Heart right ventricle (tissue), 16 donors: ENCODE data around the gene ABTB1. TPM values are rescaled to one million over a fixed set of nuclear protein-coding genes. Genes with fewer than 3 reads are reported as not detected.
"Not testable (repeated sequence)": the region's sequence is repeated elsewhere in the genome, so short reads cannot be mapped to it uniquely, and the experiment has no call there.

Experiments used
- ATAC-seq, 8 donors: fragments of 200-7000 bp; cut with Tn5 transposase; one replicate each; pipeline ENCODE4 v1.9.1; 2020; ENCODE audit warnings: mild to moderate bottlenecking in 8 of 8, moderate library complexity in 8 of 8, moderate number of reproducible peaks in 1 of 8
- DNase-seq, 2 donors: peaks; one replicate each; pipeline ENCODE4 v3.0.0-alpha.2; 2020
- H3K27ac ChIP-seq, 10 donors: fragments of 200-600 bp; sonication (generic) in 2 of 10; one replicate each; pipeline versions ENCODE4 v1.5.0 to v1.8.0; 2020 to 2022; ENCODE audit warnings: mild to moderate bottlenecking in 3 of 10
- H3K27me3 ChIP-seq, 7 donors: fragments of 200-600 bp; one replicate each; pipeline ENCODE4 v1.8.0; 2021 to 2022; ENCODE audit warnings: mild to moderate bottlenecking in 2 of 7
- H3K36me3 ChIP-seq, 9 donors: fragments of 200-600 bp; sonication (generic) in 1 of 9; one replicate each; pipeline versions ENCODE4 v1.5.0 to v1.8.0; 2020 to 2022; ENCODE audit warnings: mild to moderate bottlenecking in 2 of 9
- H3K4me1 ChIP-seq, 9 donors: fragments of 200-600 bp; sonication (generic) in 1 of 9; one replicate each; pipeline versions ENCODE4 v1.5.0 to v1.8.0; 2020 to 2022; ENCODE audit warnings: mild to moderate bottlenecking in 4 of 9
- H3K4me3 ChIP-seq, 10 donors: fragments of 200-600 bp; sonication (generic) in 2 of 10; one replicate each; pipeline versions ENCODE4 v1.5.0 to v1.8.0; 2020 to 2022; ENCODE audit warnings: mild to moderate bottlenecking in 7 of 10, moderate library complexity in 2 of 10
- H3K9me3 ChIP-seq, 11 donors: fragments of 200-600 bp in 10 of 11; sonication (generic) in 2 of 11; one replicate each; pipeline versions ENCODE4 v1.5.0 to v1.8.0; 2013 to 2022; ENCODE audit warnings: mild to moderate bottlenecking in 2 of 11, control low read depth in 1 of 11, moderate library complexity in 1 of 11
- CTCF ChIP-seq, 9 donors: fragments of 200-600 bp; sonication (generic) in 2 of 9; IDR thresholded peaks; one replicate each; pipeline versions ENCODE4 v1.5.0 to v1.8.0; 2021 to 2022; ENCODE audit warnings: antibody characterized with exemption in 9 of 9, mild to moderate bottlenecking in 5 of 9, moderate library complexity in 1 of 9
- WGBS, 2 donors: extraction: QIAGEN DNeasy Blood & Tissue Kit; methylation state at CpG; one replicate each; pipeline ENCODE4 v1.1.7; 2013; ENCODE audit warnings: inconsistent platforms in 1 of 2; 5-methylcytosine and 5-hydroxymethylcytosine counted together
- intact Hi-C, 10 donors: fragments of 100-400 bp; cut with DNase I; formaldehyde crosslinking; loops; one replicate each; pipeline versions ENCODE4 v1.11.1 to v1.14.2; 2022
- polyA plus RNA-seq, 2 donors: library from polyadenylated mRNA; stranded (reverse); fragments of 200-250 nt; gene quantifications; one replicate each; pipeline ENCODE4 v1.2.3, GENCODE V29; 2013
- total RNA-seq, 10 donors: library from RNA; stranded (reverse); fragmentation: NEBNext Ultra II Directional in 3 of 10; extraction: Animal tissue kit (Norgen Biotek cat#: 25700) in 3 of 10; gene quantifications; one replicate each; pipeline versions ENCODE4 v1.2.1 to v1.2.4, GENCODE V29; 2021 to 2023
- donor health status: Arrhythmogenic right ventricular cardiomyopathy.
- donor health status: ischemic (EF 13 %, LVEDD 7.1; RV severe dilation, severe dysfunction).
- donor health status: healthy with polysubstance abuse.
- donor health status: DM: no; HTN: yes; CAD: no.
- donor health status: DM: no; HTN: no; CAD: no.
- donor health status: ischemic (EF 25% LVEDD 6.9; RV normal size, moderate dysfunction).
- donor health status: ischemic (EF 25% LVEDD 5.7; RV mildly dilated, moderate dysfunction).
- donor health status: healthy.
- donor health status: DM: yes; HTN: yes; CAD: no.
- donor health status: Ischemic cardiomyopathy.
- donor health status: ischemic (EF 35%, LVEDD 5.7; RV mildly dilated, moderate dysfunction).
- donor health status: nonischemic (EF 11% LVEDD 7.7; RV severe dilation, severe dysfunction).
- donor health status: DM: yes; HTN: yes; CAD: no.
- donor health status: PGD.
- donor health status: ischemic (EF 29% LVEDD 5.4; RV normal size, mild dysfunction).
- donor health status: nonischemic (EF 23%, LVEDD 6.1; RV moderate dilation, normal function).

Gene ABTB1
- total and polyA plus RNA-seq, 12 donors: 19.6 to 56.3 (median 24.7) TPM

DNA sequence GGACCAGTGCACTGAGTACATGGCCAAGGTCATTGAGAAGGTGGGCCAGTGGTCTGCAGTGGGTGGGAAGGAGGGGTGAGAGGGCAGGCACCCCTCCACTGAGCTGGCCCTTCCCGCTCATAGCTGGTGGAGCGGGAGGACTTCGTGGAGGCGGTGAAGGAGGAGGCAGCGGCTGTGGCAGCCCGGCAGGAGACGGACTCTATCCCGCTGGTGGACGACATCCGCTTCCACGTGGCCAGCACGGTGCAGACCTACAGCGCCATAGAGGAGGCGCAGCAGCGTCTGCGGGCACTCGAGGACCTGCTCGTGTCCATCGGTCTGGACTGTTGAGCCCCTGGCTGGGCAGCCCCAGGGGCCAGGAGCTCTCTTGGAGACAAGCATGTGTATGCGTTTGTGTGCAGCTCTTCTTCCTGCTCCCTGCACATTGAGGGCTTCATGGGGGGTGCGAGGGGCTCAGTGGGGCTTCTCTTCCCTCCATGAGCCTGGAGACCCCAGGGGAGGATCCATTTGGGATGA, 7.5 kb downstream of the ABTB1 start:
- H3K9me3 ChIP-seq: no peaks in the 10 kb centered on the region
- intact Hi-C loops: loop anchor here in 1 of 10 donors (10.0 kb wide), 1 partner anchor 145 kb away; the partner anchor contains the start of gene MGLL
- H3K36me3 ChIP-seq: peaks cover 0 to 53% (median 21%) of the 10 kb centered on the region in 9 donors
- H3K27ac ChIP-seq: no peak overlapping the region
- H3K27me3 ChIP-seq: no peaks in the 10 kb centered on the region
- DNase-seq: no peak
- TF ChIP-seq CTCF (IDR thresholded peaks at IDR 0.05): no peak
- peaks cover 0 to 47% (median 5%) of the 10 kb centered on the region in 9 donors for H3K4me1 ChIP-seq
- 96 to 97% methylated on average over 18 to 21 of the region's 21 CpGs for WGBS, 2 donors
- ATAC-seq: no peak
- H3K4me3 ChIP-seq: no peak overlapping the region

DNA sequence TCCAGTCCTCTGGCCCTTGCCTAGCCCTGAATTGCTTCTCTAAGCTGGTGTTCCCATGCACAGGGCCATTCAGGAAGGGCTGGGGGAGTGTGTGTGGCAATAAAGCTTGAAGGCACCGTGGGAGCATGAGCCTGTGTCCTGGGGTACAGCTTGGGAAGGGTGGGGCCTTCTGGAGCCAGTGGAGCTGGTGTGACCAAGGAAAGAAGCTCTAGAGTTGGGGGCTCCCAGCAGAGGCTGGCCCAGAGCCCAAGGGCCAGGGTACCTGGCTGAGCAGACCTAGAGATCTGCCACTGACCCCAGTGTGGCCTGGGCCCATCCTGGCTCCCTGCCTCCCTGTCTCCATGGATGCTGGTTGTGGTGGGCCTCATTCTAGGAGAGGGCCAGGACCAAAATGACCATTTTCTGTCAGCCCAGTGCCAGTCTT, 8.1 kb downstream of the ABTB1 start:
- WGBS, 2 donors: 93 to 98% methylated on average over 1 of the region's 1 CpG
- H3K36me3 ChIP-seq: peaks cover 0 to 47% (median 21%) of the 10 kb centered on the region in 9 donors
- DNase-seq: no peak
- peak overlapping the region in 1 of 10 donors; percentile 31 for H3K27ac ChIP-seq
- H3K27me3 ChIP-seq: no peaks in the 10 kb centered on the region
- intact Hi-C loops: loop anchor here in 2 of 10 donors (1.0 to 10.0 kb wide), 2 partner anchors 14 to 144 kb away; partner anchors contain the start of gene MGLL (in 1 of the 2)
- peaks cover 0 to 44% (median 3%) of the 10 kb centered on the region in 9 donors for H3K4me1 ChIP-seq
- no peak for ATAC-seq
- no peaks in the 10 kb centered on the region for H3K9me3 ChIP-seq
- no peak for TF ChIP-seq CTCF (IDR thresholded peaks at IDR 0.05)
- H3K4me3 ChIP-seq: no peak overlapping the region

- intact Hi-C loops: loop anchor here in 1 of 10 donors (10.0 kb wide), 1 partner anchor 143 kb away; the partner anchor contains the start of gene MGLL
- H3K9me3 ChIP-seq, ATAC-seq, DNase-seq, H3K4me3 ChIP-seq, H3K27me3 ChIP-seq: not testable (repeated sequence)
- H3K4me1 ChIP-seq: peaks cover 0 to 31% (median 3%) of the 10 kb centered on the region in 9 donors
- peaks cover 0 to 34% (median 12%) of the 10 kb centered on the region in 9 donors for H3K36me3 ChIP-seq
- peak overlapping the region in 1 of 10 donors; percentile 31 for H3K27ac ChIP-seq
- 94% methylated on average over 6 of the region's 6 CpGs for WGBS, 2 donors
Observed at GRCh38 chr3:127682175-127682554, 9.4 kb downstream of the ABTB1 start.

- Histone ChIP-seq H3K4me1 (peaks cover 0 to 31% (median 3%) of the 10 kb centered on the region in 9 donors), H3K4me3 (no peak overlapping the region), H3K27me3 (no peaks in the 10 kb centered on the region), H3K36me3 (peaks cover 0 to 30% (median 8%) of the 10 kb centered on the region in 9 donors), H3K27ac (no peak overlapping the region), H3K9me3 (no peaks in the 10 kb centered on the region)
- no peak for TF ChIP-seq CTCF (IDR thresholded peaks at IDR 0.05)
- WGBS, 2 donors: 91 to 92% methylated on average over 8 of the region's 8 CpGs
- ATAC-seq: no peak
- DNase-seq: no peak
- intact Hi-C loops: loop anchor here in 1 of 10 donors (10.0 kb wide), 1 partner anchor 142 kb away; the partner anchor contains the start of gene MGLL
Observed at GRCh38 chr3:127682561-127682960, 9.8 kb downstream of the ABTB1 start.
